ENCODE data around the gene NTSR2. TPM values are rescaled to one million over a fixed set of nuclear protein-coding genes. Genes with fewer than 3 reads are reported as not detected.

Gene NTSR2
- total RNA-seq, 2 donors from 2014 or later: not detected

DNA sequence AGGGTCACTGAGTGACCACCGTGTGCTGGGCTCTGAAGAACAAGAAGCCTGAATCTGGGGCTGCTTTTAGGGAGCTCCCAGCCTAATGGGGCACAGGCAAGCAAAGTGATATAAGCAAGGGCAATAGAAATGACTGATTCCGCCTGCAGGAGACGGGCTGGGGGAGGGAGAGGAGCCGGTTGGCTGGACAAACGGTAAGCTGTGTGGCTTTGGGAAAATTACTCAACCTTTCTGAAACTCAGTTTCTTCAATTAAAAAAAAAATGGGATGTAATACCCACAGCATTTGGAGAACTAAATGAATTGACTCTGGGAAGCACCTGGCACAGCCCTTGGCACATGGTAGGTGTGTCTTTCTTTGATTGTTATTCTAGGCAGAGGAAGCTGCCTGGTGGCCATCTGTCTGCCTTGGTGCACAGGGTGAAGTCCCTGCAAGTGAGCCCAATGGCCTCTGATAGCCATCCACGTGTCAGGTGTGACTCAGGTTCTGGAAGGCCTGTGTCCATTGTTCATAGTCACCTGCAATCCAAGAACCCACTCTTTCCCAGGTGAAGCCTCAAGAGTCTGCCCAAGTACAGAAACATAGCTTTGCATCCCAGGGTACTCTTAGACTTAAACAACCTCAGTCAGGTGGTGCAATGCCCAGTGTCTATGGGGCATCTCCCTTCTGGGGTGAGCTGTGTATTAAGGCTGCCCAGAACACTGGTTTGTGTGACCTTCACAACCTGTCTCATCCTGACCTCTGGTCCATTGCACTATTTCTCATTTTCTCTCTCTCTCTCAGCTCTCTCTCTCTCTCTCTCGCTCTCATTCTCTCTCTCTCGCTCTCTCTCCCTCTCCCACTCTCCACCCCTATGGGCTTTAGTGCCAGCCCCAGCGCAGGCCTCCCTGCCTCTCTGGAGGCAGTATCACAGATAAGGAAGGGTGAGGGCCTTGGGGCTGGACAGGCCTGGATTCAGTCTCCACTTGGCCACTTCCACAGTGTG is 30.0 kb upstream of the NTSR2 start:
- Histone ChIP-seq H3K9me3 (no peaks in the 10 kb centered on the region), H3K27me3 (no peaks in the 10 kb centered on the region), H3K9ac (ENCODE audit: low read depth in 2 of 2, low read length in 2 of 2) (no peak overlapping the region), H3K27ac (no peak overlapping the region), H3K4me3 (no peak overlapping the region), H3K36me3 (no peaks in the 10 kb centered on the region), H3K4me1 (no peaks in the 10 kb centered on the region)
- intact Hi-C loops (cut with DNase I): no loop called here
- TF ChIP-seq, protein P1, sequence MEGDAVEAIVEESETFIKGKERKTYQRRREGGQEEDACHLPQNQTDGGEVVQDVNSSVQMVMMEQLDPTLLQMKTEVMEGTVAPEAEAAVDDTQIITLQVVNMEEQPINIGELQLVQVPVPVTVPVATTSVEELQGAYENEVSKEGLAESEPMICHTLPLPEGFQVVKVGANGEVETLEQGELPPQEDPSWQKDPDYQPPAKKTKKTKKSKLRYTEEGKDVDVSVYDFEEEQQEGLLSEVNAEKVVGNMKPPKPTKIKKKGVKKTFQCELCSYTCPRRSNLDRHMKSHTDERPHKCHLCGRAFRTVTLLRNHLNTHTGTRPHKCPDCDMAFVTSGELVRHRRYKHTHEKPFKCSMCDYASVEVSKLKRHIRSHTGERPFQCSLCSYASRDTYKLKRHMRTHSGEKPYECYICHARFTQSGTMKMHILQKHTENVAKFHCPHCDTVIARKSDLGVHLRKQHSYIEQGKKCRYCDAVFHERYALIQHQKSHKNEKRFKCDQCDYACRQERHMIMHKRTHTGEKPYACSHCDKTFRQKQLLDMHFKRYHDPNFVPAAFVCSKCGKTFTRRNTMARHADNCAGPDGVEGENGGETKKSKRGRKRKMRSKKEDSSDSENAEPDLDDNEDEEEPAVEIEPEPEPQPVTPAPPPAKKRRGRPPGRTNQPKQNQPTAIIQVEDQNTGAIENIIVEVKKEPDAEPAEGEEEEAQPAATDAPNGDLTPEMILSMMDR (IDR thresholded peaks at IDR 0.05): no peak
- DNase-seq: no peak

DNA sequence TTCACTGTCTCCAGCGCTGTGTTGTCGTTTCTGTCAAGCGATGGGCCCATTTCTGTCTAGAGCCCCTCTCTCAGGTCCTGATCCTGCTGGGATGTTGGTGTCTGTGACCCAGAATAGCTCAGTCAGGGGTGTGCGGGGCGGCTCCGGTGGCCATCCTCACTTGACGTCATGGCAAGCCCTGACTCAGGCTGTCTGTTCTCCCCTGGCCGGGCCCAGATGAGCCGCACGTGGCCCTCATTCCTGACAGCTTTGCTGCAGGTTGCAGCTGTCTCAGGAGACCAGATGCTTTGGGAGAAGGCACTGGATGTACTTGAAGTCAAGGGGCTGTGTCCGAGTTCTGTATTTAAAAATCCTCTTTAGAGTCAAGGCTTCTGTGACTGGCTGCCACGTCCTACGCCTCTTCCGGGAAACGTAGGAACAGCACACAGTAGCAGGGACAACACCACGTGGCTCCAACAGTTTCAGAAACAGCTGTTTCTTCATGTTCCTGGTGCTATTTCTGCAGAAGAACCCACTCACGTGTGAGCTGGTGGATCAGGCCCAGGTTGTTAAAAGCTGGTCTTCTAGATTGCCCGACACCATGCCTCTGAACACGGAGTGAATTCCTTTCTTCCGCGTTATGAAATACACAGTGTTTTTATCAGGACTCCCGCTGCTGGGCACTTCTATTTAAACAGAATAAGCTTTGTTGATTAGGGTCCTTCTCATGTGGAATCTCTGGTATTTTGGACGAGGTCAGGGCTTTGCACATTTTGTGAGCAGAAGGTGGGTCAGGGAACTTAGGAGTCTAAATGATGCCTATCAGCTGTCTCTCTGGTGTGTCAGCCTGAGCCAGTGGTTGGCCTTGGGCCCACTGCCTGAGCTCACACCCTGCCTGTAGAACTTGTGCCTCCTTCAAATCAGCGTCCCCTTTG is 28.3 kb upstream of the NTSR2 start:
- no peaks in the 10 kb centered on the region for H3K9me3 ChIP-seq
- H3K9ac ChIP-seq (ENCODE audit: low read depth in 2 of 2, low read length in 2 of 2): peak overlapping the region in 1 of 2 donors; percentile 12
- no peak overlapping the region for H3K27ac ChIP-seq
- no peaks in the 10 kb centered on the region for H3K4me1 ChIP-seq
- DNase-seq: peak; percentile 33
- no peak overlapping the region for H3K4me3 ChIP-seq
- H3K27me3 ChIP-seq: no peaks in the 10 kb centered on the region
- intact Hi-C loops (cut with DNase I): no loop called here
- H3K36me3 ChIP-seq: no peaks in the 10 kb centered on the region
- TF ChIP-seq, protein P1 (IDR thresholded peaks at IDR 0.05): no peak

- Histone ChIP-seq H3K9me3 (no peaks in the 10 kb centered on the region), H3K27ac (no peak overlapping the region), H3K4me3 (no peak overlapping the region), H3K27me3 (no peaks in the 10 kb centered on the region), H3K36me3 (no peaks in the 10 kb centered on the region), H3K9ac (ENCODE audit: low read depth in 2 of 2, low read length in 2 of 2) (peak overlapping the region in 1 of 2 donors; percentile 30), H3K4me1 (no peaks in the 10 kb centered on the region)
- TF ChIP-seq, protein P1 (IDR thresholded peaks at IDR 0.05): no peak
- DNase-seq: no peak
- intact Hi-C loops (cut with DNase I): no loop called here
These were observed 27.3 kb upstream of the NTSR2 start for GRCh38 chr2:11697103-11697871.

- no peaks in the 10 kb centered on the region for H3K36me3 ChIP-seq
- H3K27ac ChIP-seq: no peak overlapping the region
- no peak for DNase-seq
- no peaks in the 10 kb centered on the region for H3K27me3 ChIP-seq
- H3K9ac ChIP-seq (ENCODE audit: low read depth in 2 of 2, low read length in 2 of 2): no peak overlapping the region
- no peaks in the 10 kb centered on the region for H3K4me1 ChIP-seq
- intact Hi-C loops (cut with DNase I): no loop called here
- no peak overlapping the region for H3K4me3 ChIP-seq
- TF ChIP-seq, protein P1 (IDR thresholded peaks at IDR 0.05): no peak
- H3K9me3 ChIP-seq: no peaks in the 10 kb centered on the region
These were observed 26.7 kb upstream of the NTSR2 start for GRCh38 chr2:11696736-11697102.

- no peak overlapping the region for H3K4me3 ChIP-seq
- intact Hi-C loops (cut with DNase I): no loop called here
- no peak overlapping the region for H3K9ac ChIP-seq (ENCODE audit: low read depth in 2 of 2, low read length in 2 of 2)
- TF ChIP-seq, protein P1 (IDR thresholded peaks at IDR 0.05): no peak
- no peak overlapping the region for H3K27ac ChIP-seq
- no peaks in the 10 kb centered on the region for H3K36me3 ChIP-seq
- no peaks in the 10 kb centered on the region for H3K4me1 ChIP-seq
- no peaks in the 10 kb centered on the region for H3K27me3 ChIP-seq
- DNase-seq: no peak
- H3K9me3 ChIP-seq: no peaks in the 10 kb centered on the region
These were observed 25.6 kb upstream of the NTSR2 start for GRCh38 chr2:11695576-11695975.
